ENCODE measurements around the gene TACSTD2.
"Not testable (repeated sequence)": the region's sequence is repeated elsewhere in the genome, so short reads cannot be mapped to it uniquely, and the experiment has no call there.

- TF ChIP-seq CTCF (IDR thresholded peaks at IDR 0.05 in 4 of 5, conservative IDR thresholded peaks at IDR 0.05 in 1 of 5); POLR2A (IDR thresholded peaks at IDR 0.05): not testable (repeated sequence)
Observed at GRCh38 chr1:58623259-58623658, 46.2 kb upstream of the TACSTD2 start.
